Measurements from ENCODE around the gene FGFR2. TPM values are rescaled to one million over a fixed set of nuclear protein-coding genes. Genes with fewer than 3 reads are reported as not detected.

Gene FGFR2
- polyA plus RNA-seq, 1 experiment, result not detected

DNA sequence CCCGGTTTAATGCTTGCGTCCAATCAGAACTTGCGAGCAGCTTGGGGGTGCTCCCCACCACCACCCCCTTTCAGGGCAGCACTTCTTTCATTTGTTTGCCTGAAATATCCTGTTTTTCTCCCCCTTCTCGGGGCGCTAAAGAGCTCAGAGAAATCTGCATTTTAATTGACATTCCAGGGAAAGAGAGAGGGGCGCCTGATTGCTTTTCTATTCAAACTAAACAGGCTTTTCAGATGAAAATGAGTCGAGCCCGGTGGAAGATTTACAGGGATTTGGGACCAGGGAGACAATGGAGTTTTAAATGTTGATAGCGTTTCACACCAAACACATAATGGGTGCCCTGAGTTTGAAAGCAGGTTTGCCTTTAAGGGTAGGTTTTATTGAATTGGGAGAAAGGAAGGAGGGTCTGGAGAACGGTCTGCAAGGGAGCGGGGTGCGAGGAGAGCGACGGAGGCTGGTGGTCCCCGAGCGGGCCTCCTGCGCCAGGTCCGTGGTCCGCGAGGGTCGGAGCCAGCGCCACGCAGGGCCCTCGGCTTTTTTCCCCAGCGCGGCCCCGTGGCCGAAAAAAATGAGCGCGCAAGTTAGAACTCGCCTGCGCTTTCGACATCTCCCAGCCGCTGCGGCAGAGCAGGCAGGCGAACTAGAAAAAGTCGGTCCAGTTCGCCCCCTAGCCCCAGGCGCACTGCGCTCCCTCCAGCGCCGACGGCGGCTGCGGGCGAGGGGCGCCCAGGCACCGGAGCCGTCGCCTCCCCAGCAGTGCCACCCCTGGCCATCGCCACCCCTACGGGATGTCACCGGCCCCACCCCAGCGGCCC is 1.3 kb downstream of the FGFR2 start:
- CTCF ChIA-PET, result no interaction called here
- no peak overlapping the region for H3K27ac ChIP-seq (ENCODE audit: low read depth, low read length)
- POLR2A ChIA-PET, result no interaction called here
- peaks cover 24% of the 10 kb centered on the region for H3K27me3 ChIP-seq (ENCODE audit: control insufficient read depth, insufficient read depth, low read length)
- DNase-seq (ENCODE audit: low read depth, low spot score), result no peak
- H3K9me3 ChIP-seq (ENCODE audit: control insufficient read depth, insufficient read depth, low read length), result peaks cover 4% of the 10 kb centered on the region; the same call in 1 of the 2 replicates
- H3K4me3 ChIP-seq (ENCODE audit: low read depth, low read length), result no peak overlapping the region
- TF ChIP-seq, protein P1, sequence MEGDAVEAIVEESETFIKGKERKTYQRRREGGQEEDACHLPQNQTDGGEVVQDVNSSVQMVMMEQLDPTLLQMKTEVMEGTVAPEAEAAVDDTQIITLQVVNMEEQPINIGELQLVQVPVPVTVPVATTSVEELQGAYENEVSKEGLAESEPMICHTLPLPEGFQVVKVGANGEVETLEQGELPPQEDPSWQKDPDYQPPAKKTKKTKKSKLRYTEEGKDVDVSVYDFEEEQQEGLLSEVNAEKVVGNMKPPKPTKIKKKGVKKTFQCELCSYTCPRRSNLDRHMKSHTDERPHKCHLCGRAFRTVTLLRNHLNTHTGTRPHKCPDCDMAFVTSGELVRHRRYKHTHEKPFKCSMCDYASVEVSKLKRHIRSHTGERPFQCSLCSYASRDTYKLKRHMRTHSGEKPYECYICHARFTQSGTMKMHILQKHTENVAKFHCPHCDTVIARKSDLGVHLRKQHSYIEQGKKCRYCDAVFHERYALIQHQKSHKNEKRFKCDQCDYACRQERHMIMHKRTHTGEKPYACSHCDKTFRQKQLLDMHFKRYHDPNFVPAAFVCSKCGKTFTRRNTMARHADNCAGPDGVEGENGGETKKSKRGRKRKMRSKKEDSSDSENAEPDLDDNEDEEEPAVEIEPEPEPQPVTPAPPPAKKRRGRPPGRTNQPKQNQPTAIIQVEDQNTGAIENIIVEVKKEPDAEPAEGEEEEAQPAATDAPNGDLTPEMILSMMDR (IDR thresholded peaks at IDR 0.05; ENCODE audit: low read depth, low read length), result no peak

DNA sequence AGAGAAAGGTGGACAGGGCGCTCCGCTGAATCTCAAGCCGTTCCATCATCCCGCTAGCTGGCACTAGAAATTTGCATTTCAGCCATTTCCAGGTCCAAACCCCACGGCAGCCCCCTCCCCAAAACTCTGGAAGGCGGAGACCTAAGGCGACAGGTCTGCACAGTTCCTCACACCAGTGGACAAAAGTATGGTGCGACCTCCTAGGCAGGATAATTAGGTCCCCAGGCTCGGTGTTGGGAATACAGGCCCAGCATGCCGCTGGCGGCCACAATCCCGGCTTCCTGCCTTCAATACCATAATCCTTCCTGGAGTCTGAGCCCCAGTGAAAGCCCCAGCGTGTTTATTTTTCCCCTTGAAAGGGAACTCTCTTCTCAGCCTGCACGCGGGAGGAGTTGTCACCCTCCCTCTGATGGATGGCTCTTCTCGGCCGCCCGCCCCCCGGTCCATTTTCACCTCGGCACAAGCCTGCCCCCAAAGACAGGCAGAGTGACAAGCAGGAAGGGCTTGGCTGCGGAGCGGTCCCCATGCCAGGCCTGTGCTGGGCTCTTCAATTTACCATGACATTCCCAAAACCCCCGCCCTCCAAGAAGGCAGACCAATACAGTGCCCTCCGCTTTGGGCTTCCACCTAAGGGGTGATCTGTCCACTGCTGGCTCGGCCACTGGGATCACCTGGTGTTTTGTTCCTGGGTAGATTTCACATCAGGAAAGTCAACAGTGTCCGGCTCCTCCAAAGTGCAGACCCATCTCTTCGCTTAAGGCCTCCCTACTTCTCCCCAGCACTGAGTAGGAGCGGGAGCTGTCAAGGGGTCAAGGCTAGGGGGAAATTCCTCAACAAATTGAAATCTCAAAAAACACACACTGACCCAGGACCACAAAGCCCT is 2.2 kb downstream of the FGFR2 start:
- CTCF ChIA-PET, result no interaction called here
- H3K9me3 ChIP-seq (ENCODE audit: control insufficient read depth, insufficient read depth, low read length), result peaks cover 4% of the 10 kb centered on the region; the same call in 1 of the 2 replicates
- no peak for DNase-seq (ENCODE audit: low read depth, low spot score)
- H3K4me3 ChIP-seq (ENCODE audit: low read depth, low read length), result no peak overlapping the region
- POLR2A ChIA-PET, result no interaction called here
- H3K27me3 ChIP-seq (ENCODE audit: control insufficient read depth, insufficient read depth, low read length), result peaks cover 24% of the 10 kb centered on the region
- H3K27ac ChIP-seq (ENCODE audit: low read depth, low read length), result no peak overlapping the region
- TF ChIP-seq, protein P1 (IDR thresholded peaks at IDR 0.05; ENCODE audit: low read depth, low read length), result no peak

DNA sequence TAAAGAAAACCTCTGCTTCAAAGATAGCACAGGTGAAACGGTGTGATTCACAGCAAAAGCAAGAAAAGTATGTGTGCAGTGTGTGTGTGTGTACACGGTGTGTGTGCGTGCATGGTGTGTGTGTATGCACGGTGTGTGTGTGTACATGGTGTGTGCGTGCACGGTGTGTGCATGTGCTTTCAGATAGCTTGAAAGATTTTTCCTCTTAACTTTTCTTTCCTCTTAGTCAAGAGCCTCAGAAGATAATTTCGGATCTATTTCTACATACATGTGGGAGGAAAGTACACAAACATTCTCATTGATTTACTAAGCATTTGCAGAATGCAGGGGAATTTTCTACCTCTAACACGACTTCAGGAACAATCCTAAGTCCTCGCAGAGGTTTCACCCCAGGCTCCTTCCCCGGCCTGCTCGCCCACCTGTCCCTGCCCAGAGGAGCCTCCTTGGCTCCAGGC is 2.9 kb downstream of the FGFR2 start:
- DNase-seq (ENCODE audit: low read depth, low spot score), result no peak
- TF ChIP-seq, protein P1 (IDR thresholded peaks at IDR 0.05; ENCODE audit: low read depth, low read length), result no peak
- peaks cover 24% of the 10 kb centered on the region for H3K27me3 ChIP-seq (ENCODE audit: control insufficient read depth, insufficient read depth, low read length)
- H3K4me3 ChIP-seq (ENCODE audit: low read depth, low read length), result no peak overlapping the region
- H3K27ac ChIP-seq (ENCODE audit: low read depth, low read length), result no peak overlapping the region
- H3K9me3 ChIP-seq (ENCODE audit: control insufficient read depth, insufficient read depth, low read length), result peaks cover 4% of the 10 kb centered on the region; the same call in 1 of the 2 replicates
- ChIA-PET POLR2A (no interaction called here), CTCF (no interaction called here)

DNA sequence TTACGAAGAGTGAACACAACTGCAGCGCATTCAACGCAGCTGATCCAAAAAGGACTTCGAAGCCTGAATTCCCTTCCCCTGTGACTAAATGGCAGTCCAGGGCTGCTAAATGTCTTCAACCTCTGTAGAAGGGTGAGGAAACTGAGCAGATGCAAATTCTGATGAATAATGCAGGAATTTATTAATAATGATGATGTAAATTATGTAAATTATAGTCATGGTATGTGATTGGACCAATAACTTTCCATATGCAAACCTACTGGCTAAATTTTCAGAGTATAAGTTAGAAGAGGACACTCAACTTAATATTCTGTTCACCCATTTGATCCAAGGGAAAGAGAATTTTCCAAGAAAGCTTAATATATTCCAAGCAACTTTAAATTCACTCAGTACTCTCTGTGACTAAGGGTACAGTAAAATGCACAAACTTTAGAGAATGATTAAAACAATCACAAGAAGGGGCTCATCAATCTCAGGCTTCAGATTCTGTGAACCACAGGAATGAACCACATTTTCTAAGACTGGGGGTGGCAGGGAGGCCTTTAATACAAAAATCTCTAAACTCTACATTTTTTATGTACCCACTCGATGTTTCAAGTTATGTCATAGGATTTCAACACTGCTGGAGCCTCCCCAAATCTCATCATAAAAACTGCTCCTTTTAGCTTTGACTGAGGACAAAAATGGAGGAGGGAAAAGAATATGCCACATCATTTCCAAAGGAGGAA is 3.5 kb downstream of the FGFR2 start:
- POLR2A ChIA-PET, result no interaction called here
- DNase-seq (ENCODE audit: low read depth, low spot score), result no peak

More for the DNA sequence above, 3.5 kb downstream of the FGFR2 start:
- H3K27me3 ChIP-seq (ENCODE audit: control insufficient read depth, insufficient read depth, low read length), result peaks cover 24% of the 10 kb centered on the region
- TF ChIP-seq, protein P1 (IDR thresholded peaks at IDR 0.05; ENCODE audit: low read depth, low read length), result no peak
- H3K9me3 ChIP-seq (ENCODE audit: control insufficient read depth, insufficient read depth, low read length), result peaks cover 4% of the 10 kb centered on the region; the same call in 1 of the 2 replicates
- H3K27ac ChIP-seq (ENCODE audit: low read depth, low read length), result no peak overlapping the region
- CTCF ChIA-PET, result no interaction called here
- H3K4me3 ChIP-seq (ENCODE audit: low read depth, low read length), result no peak overlapping the region
